ENCODE data around the gene CNTN6. TPM values are rescaled to one million over a fixed set of nuclear protein-coding genes. Genes with fewer than 3 reads are reported as not detected.

The CNTN6 gene
- total and polyA plus RNA-seq, 8 donors = 0.05 TPM; not detected in 6

GRCh38 chr3:1294586-1294985 lies 201.8 kb downstream of the CNTN6 start:
- no peaks in the 10 kb centered on the region for H3K9me3 ChIP-seq
- no peak overlapping the region for H3K27ac ChIP-seq
- TF ChIP-seq, protein P1, sequence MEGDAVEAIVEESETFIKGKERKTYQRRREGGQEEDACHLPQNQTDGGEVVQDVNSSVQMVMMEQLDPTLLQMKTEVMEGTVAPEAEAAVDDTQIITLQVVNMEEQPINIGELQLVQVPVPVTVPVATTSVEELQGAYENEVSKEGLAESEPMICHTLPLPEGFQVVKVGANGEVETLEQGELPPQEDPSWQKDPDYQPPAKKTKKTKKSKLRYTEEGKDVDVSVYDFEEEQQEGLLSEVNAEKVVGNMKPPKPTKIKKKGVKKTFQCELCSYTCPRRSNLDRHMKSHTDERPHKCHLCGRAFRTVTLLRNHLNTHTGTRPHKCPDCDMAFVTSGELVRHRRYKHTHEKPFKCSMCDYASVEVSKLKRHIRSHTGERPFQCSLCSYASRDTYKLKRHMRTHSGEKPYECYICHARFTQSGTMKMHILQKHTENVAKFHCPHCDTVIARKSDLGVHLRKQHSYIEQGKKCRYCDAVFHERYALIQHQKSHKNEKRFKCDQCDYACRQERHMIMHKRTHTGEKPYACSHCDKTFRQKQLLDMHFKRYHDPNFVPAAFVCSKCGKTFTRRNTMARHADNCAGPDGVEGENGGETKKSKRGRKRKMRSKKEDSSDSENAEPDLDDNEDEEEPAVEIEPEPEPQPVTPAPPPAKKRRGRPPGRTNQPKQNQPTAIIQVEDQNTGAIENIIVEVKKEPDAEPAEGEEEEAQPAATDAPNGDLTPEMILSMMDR (IDR thresholded peaks at IDR 0.05) = no peak
- H3K36me3 ChIP-seq = no peaks in the 10 kb centered on the region
- intact Hi-C loops (cut with DNase I) = no loop called here
- no peaks in the 10 kb centered on the region for H3K4me1 ChIP-seq
- no peaks in the 10 kb centered on the region for H3K27me3 ChIP-seq
- WGBS, 2 donors = 86 to 88% methylated on average over 5 of the region's 5 CpGs
- no peak overlapping the region for H3K4me3 ChIP-seq
- DNase-seq (no peak), FAIRE-seq (no peak), ATAC-seq (no peak)

DNA sequence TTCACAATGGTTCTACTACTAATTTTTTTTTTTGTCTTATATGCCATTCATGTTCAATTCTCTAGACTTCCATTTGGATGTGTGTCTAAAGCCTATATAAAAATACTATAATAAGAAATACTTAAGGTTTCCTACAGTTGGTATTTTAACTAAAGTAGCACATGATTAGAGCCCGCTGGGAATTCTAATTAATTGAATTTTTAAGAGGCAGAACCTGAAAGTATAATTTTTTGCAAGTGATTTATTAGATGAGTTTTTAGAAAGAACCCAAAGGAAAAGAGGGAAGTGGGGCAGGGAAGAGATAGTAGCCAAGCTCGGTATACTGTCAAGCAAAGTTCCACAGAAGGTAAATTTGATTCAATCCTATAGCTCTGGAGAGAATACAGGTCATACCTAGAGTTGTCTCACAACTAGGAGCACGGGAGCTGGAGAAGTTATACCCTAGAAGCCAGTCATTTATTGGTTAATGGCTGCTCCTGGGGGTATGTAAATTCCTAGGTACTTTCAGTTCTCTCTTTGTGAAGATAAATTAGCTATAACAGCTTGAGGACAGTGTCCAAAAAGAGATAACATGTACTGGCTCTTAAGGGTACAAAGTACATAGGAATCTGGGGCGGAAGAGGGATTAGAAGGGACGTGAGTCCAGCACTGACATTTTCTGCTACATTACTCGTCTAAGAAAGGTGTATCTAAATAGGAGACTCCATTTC lies 225.6 kb downstream of the CNTN6 start:
- intact Hi-C loops (cut with DNase I) = no loop called here
- 38 to 48% methylated on average over 6 of the region's 6 CpGs for WGBS, 2 donors
- ATAC-seq (no peak), FAIRE-seq (no peak), DNase-seq (no peak)
- no peak overlapping the region for H3K27ac ChIP-seq
- no peaks in the 10 kb centered on the region for H3K36me3 ChIP-seq
- TF ChIP-seq, protein P1 (IDR thresholded peaks at IDR 0.05) = no peak
- H3K9me3 ChIP-seq = no peaks in the 10 kb centered on the region
- no peak overlapping the region for H3K4me3 ChIP-seq
- H3K27me3 ChIP-seq = no peaks in the 10 kb centered on the region
- no peaks in the 10 kb centered on the region for H3K4me1 ChIP-seq

GRCh38 chr3:1326546-1326945 lies 233.7 kb downstream of the CNTN6 start:
- TF ChIP-seq, protein P1 (IDR thresholded peaks at IDR 0.05) = no peak
- no peak for FAIRE-seq
- no peak for DNase-seq

DNA sequence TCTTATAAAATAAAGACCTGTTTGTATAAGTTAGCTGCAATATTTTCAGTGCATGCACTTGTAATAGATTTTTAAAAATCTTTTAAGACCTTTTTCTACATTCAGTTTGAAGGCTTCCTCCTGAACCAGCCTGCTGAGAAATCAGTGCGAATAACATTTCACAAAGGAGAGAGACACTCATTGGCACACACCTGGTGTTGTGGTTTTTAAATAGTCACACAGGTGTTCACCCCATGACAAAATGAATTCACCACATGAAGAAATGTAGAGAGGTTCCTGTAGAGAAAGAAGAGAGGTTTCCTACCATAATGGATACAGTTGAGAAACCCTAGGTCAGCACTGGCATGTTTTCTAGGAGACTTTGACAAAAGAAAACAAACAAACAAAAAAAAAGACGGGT lies 237.3 kb downstream of the CNTN6 start:
- no peaks in the 10 kb centered on the region for H3K9me3 ChIP-seq
- DNase-seq = no peak
- no peak for FAIRE-seq
- H3K27me3 ChIP-seq = no peaks in the 10 kb centered on the region
- no peaks in the 10 kb centered on the region for H3K36me3 ChIP-seq
- WGBS, 2 donors = 56 to 71% methylated on average over 2 of the region's 2 CpGs
- TF ChIP-seq, protein P1 (IDR thresholded peaks at IDR 0.05) = no peak
- no peak overlapping the region for H3K27ac ChIP-seq
- no peak overlapping the region for H3K4me3 ChIP-seq
- ATAC-seq = no peak
- H3K4me1 ChIP-seq = no peaks in the 10 kb centered on the region
- intact Hi-C loops (cut with DNase I) = no loop called here

More at GRCh38 chr3:1326546-1326945, 233.7 kb downstream of the CNTN6 start:
- intact Hi-C loops (cut with DNase I) = no loop called here
- H3K36me3 ChIP-seq = no peaks in the 10 kb centered on the region
- no peak overlapping the region for H3K27ac ChIP-seq
- no peaks in the 10 kb centered on the region for H3K9me3 ChIP-seq
- H3K27me3 ChIP-seq = no peaks in the 10 kb centered on the region
- no peak for ATAC-seq
- no peaks in the 10 kb centered on the region for H3K4me1 ChIP-seq
- no peak overlapping the region for H3K4me3 ChIP-seq

DNA sequence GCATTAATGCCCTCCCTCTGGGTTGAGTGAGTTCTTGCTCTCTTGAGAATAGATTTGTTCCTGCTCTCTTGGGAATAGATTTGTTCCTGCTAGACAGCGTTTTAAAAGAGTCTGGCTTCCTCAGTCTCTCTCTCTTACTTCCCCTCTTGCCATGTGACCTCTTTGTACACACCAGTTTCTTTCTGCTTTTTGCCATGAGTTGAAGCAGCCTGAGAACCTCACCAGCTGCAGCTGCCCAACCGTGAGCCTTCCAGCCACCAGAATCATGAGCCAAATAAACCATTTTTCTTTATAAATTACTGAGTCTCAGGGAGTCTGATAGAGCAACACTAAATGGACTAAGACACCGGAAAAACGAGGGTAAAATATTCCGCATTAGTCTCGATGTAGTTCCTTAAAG lies 253.6 kb downstream of the CNTN6 start:
- intact Hi-C loops (cut with DNase I) = no loop called here
- Histone ChIP-seq H3K27me3 (no peaks in the 10 kb centered on the region), H3K36me3 (no peaks in the 10 kb centered on the region), H3K4me3 (no peak overlapping the region), H3K9me3 (no peaks in the 10 kb centered on the region), H3K4me1 (no peaks in the 10 kb centered on the region), H3K27ac (no peak overlapping the region)
- no peak for FAIRE-seq
- 44 to 52% methylated on average over 6 of the region's 6 CpGs for WGBS, 2 donors
- no peak for DNase-seq
- TF ChIP-seq, protein P1 (IDR thresholded peaks at IDR 0.05) = no peak
- ATAC-seq = no peak
